Prostate gland (tissue), 2 donors: Measurements from ENCODE around the gene EPHA5.

Source experiments
- POLR2A ChIP-seq: fragments of 450-650 bp; IDR thresholded peaks from one replicate; pipeline ENCODE4 v1.6.1; 2016; ENCODE audit warnings: antibody characterized with exemption, mild to moderate bottlenecking
- POLR2AphosphoS5 ChIP-seq: sonication (generic); formaldehyde crosslinking; IDR thresholded peaks from one replicate; pipeline ENCODE4 v1.6.1; 2017; ENCODE audit warnings: antibody characterized with exemption
- TF ChIP-seq, protein P1 (sequence below), 4 experiments: fragments of 200-600 bp in 2 of 4; fragments of 450-650 bp in 2 of 4; sonication (generic) in 2 of 4; IDR thresholded peaks; 1 replicate in 3 of 4; 2 replicates in 1 of 4; pipeline ENCODE4 v1.5.1; 2016 to 2019; ENCODE audit warnings: antibody characterized with exemption in 4 of 4, mild to moderate bottlenecking in 2 of 4, moderate library complexity in 2 of 4

DNA sequence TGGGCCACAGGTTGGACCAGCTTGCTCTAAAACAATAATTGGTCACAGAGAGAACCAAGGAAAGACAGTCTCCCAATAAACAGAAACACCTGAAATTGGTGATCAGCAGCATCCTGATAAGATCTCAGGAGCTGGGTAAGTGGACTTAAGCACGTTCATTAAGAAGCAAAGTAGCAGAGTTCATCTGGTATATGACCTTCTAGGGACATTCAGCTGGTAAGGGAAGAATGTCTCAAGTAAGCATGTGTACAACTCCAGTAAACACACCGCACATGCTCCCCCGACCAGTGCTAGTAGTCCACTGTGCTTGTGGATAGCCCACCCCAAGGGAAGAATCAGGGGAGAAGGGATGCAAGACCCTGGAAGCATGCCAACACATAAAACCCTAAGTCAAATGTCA, 216.9 kb downstream of the EPHA5 start:
- TF ChIP-seq, protein P1, sequence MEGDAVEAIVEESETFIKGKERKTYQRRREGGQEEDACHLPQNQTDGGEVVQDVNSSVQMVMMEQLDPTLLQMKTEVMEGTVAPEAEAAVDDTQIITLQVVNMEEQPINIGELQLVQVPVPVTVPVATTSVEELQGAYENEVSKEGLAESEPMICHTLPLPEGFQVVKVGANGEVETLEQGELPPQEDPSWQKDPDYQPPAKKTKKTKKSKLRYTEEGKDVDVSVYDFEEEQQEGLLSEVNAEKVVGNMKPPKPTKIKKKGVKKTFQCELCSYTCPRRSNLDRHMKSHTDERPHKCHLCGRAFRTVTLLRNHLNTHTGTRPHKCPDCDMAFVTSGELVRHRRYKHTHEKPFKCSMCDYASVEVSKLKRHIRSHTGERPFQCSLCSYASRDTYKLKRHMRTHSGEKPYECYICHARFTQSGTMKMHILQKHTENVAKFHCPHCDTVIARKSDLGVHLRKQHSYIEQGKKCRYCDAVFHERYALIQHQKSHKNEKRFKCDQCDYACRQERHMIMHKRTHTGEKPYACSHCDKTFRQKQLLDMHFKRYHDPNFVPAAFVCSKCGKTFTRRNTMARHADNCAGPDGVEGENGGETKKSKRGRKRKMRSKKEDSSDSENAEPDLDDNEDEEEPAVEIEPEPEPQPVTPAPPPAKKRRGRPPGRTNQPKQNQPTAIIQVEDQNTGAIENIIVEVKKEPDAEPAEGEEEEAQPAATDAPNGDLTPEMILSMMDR (IDR thresholded peaks at IDR 0.05) = no peak
- TF ChIP-seq POLR2AphosphoS5 (no peak), POLR2A (no peak)
